Measurements from ENCODE around the gene PLEKHG3.

The PLEKHG3 gene

DNA sequence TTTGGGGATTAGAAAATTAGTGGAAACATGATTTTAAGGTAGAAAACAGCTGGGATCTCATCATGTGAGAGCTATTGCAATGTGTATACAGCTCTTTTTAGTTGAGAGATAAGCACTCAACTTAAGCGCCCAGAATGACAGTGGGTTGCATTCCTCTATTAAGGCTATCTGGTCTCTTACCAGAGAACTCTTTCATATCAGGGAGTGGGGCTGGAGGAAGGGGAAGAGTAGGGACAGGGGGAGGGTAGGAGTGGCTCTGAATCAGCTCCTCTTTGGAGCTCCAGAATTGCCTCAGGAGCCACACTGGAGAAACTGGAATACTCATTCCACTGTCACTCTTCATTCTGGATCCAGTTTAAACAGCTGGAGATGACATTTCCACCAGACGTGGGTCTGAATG, 9.2 kb upstream of the PLEKHG3 start:
- Histone ChIP-seq H3K4me1 (peaks cover 16% of the 10 kb centered on the region), H3K27me3 (no peaks in the 10 kb centered on the region), H3K9me3 (no peaks in the 10 kb centered on the region), H3K36me3 (no peaks in the 10 kb centered on the region), H3K4me3 (ENCODE audit: low read depth, low read length) (no peak overlapping the region)
- no peak for TF ChIP-seq CTCF (IDR thresholded peaks at IDR 0.05; ENCODE audit: low read depth, low read length)
- DNase-seq, result no peak

- Histone ChIP-seq H3K9me3 (no peaks in the 10 kb centered on the region), H3K4me1 (peaks cover 16% of the 10 kb centered on the region), H3K36me3 (no peaks in the 10 kb centered on the region), H3K4me3 (ENCODE audit: low read depth, low read length) (no peak overlapping the region), H3K27me3 (no peaks in the 10 kb centered on the region)
- TF ChIP-seq CTCF (IDR thresholded peaks at IDR 0.05; ENCODE audit: low read depth, low read length), result no peak
- no peak for DNase-seq
Observed at GRCh38 chr14:64696355-64696857, 7.8 kb upstream of the PLEKHG3 start.

- Histone ChIP-seq H3K4me3 (ENCODE audit: low read depth, low read length) (no peak overlapping the region), H3K27me3 (no peaks in the 10 kb centered on the region), H3K36me3 (no peaks in the 10 kb centered on the region), H3K4me1 (peaks cover 6% of the 10 kb centered on the region; the same call in 1 of the 2 replicates), H3K9me3 (no peaks in the 10 kb centered on the region)
- no peak for TF ChIP-seq CTCF (IDR thresholded peaks at IDR 0.05; ENCODE audit: low read depth, low read length)
- no peak for DNase-seq
Observed at GRCh38 chr14:64698903-64699302, 5.3 kb upstream of the PLEKHG3 start.

- 0 out of 2 replicates have a peak, but pooled peaks cover 2% of the 10 kb centered on the region for H3K4me1 ChIP-seq
- no peak for DNase-seq
- H3K9me3 ChIP-seq, result no peaks in the 10 kb centered on the region
- H3K4me3 ChIP-seq (ENCODE audit: low read depth, low read length), result no peak overlapping the region
- no peaks in the 10 kb centered on the region for H3K27me3 ChIP-seq
- H3K36me3 ChIP-seq, result no peaks in the 10 kb centered on the region
- no peak for TF ChIP-seq CTCF (IDR thresholded peaks at IDR 0.05; ENCODE audit: low read depth, low read length)
Observed at GRCh38 chr14:64700290-64700689, 3.9 kb upstream of the PLEKHG3 start.

GRCh38 chr14:64700894-64701293, 3.3 kb upstream of the PLEKHG3 start:
- Histone ChIP-seq H3K4me1 (peaks cover 4% of the 10 kb centered on the region; the same call in 1 of the 2 replicates), H3K9me3 (no peaks in the 10 kb centered on the region), H3K36me3 (no peaks in the 10 kb centered on the region), H3K4me3 (ENCODE audit: low read depth, low read length) (no peak overlapping the region), H3K27me3 (no peaks in the 10 kb centered on the region)
- no peak for TF ChIP-seq CTCF (IDR thresholded peaks at IDR 0.05; ENCODE audit: low read depth, low read length)
- no peak for DNase-seq

DNA sequence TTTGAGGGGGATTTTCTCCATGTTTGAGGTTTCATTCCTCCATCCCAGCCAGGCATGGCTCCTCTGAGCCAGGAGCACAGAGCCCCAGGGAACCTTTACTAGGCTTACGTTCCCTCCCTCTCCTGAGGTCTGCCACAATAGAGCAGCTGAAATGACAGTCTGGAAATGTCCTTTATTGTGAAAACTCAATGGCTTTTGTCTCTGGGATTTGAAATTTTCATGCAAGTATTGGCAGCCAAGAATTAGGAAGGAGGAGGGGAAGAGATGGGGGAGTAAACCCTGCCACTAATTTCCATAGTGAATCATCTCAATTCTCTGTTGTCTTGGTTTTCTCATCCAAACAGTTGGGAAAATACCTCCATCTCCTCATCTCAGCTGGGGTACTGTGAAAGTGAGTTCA, 2.6 kb upstream of the PLEKHG3 start:
- no peak for DNase-seq
- no peaks in the 10 kb centered on the region for H3K27me3 ChIP-seq
- no peak overlapping the region for H3K4me3 ChIP-seq (ENCODE audit: low read depth, low read length)
- H3K4me1 ChIP-seq, result peaks cover 11% of the 10 kb centered on the region; the same call in 1 of the 2 replicates
- no peaks in the 10 kb centered on the region for H3K36me3 ChIP-seq
- no peaks in the 10 kb centered on the region for H3K9me3 ChIP-seq
- TF ChIP-seq CTCF (IDR thresholded peaks at IDR 0.05; ENCODE audit: low read depth, low read length), result no peak

Measured in BE2C (cell line).